HFFc6 (cell line): ENCODE data around the gene PGC. TPM values are rescaled to one million over a fixed set of nuclear protein-coding genes. Genes with fewer than 3 reads are reported as not detected.

ENCODE experiments used
- DNase-seq: peaks from one replicate; pipeline ENCODE4 v3.0.0-alpha.2; 2018
- H3K27ac Mint-ChIP-seq: 2 replicates; pipeline ENCODE4 v1.8.0; 2020; ENCODE audit warnings: mild to moderate bottlenecking, mixed read lengths
- H3K27me3 Mint-ChIP-seq: 2 replicates; pipeline ENCODE4 v1.8.0; 2021; ENCODE audit warnings: mild to moderate bottlenecking, moderate library complexity, mixed read lengths; ENCODE audit not compliant: insufficient read depth
- H3K36me3 Mint-ChIP-seq: 2 replicates; pipeline ENCODE4 v1.8.0; 2021; ENCODE audit warnings: low read depth, mixed read lengths
- H3K4me1 Mint-ChIP-seq: 2 replicates; pipeline ENCODE4 v1.8.0; 2020; ENCODE audit warnings: low read depth, mixed read lengths
- H3K4me3 Mint-ChIP-seq: 2 replicates; pipeline ENCODE4 v1.8.0; 2020; ENCODE audit warnings: mild to moderate bottlenecking, moderate library complexity, mixed read lengths
- H3K9me3 Mint-ChIP-seq: 2 replicates; pipeline ENCODE4 v1.8.0; 2020; ENCODE audit warnings: mild to moderate bottlenecking, mixed read lengths
- CTCF ChIP-seq: fragments of 200-600 bp; sonication (generic); IDR thresholded peaks from 2 replicates; pipeline ENCODE4 v1.5.0; 2021; ENCODE audit warnings: antibody characterized with exemption, mild to moderate bottlenecking
- total RNA-seq, 6 experiments: library from RNA; stranded (reverse); fragmentation: NEBNext Ultra II Directional; extraction: Animal tissue kit (Norgen Biotek cat#: 25700); gene quantifications; 2 replicates in 1 of 6; 3 replicates in 5 of 6; pipeline ENCODE4 v1.2.3, GENCODE V29; 2021

Gene PGC
- total RNA-seq, 6 experiments from 2014 or later: not detected

GRCh38 chr6:41699063-41699462 is 48.1 kb downstream of the PGC start:
- Mint-ChIP-seq H3K27me3 (peaks cover 3% of the 10 kb centered on the region), H3K9me3 (no peaks in the 10 kb centered on the region), H3K36me3 (0 out of 2 replicates have a peak, but pooled peaks cover 5% of the 10 kb centered on the region), H3K4me3 (peak overlapping the region; percentile 79), H3K27ac (peak overlapping the region; percentile 98), H3K4me1 (peaks cover 44% of the 10 kb centered on the region)
- TF ChIP-seq CTCF: no peak
- DNase-seq: no peak

- peak; percentile 92 for DNase-seq
- no peak for TF ChIP-seq CTCF
- peaks cover 44% of the 10 kb centered on the region for H3K4me1 Mint-ChIP-seq
- H3K36me3 Mint-ChIP-seq: 0 out of 2 replicates have a peak, but pooled peaks cover 5% of the 10 kb centered on the region
- peaks cover 1% of the 10 kb centered on the region; the same call in 1 of the 2 replicates for H3K27me3 Mint-ChIP-seq
- peak overlapping the region; percentile 79 for H3K4me3 Mint-ChIP-seq
- no peaks in the 10 kb centered on the region for H3K9me3 Mint-ChIP-seq
- peak overlapping the region; percentile 98 for H3K27ac Mint-ChIP-seq
These were observed 49.1 kb downstream of the PGC start for GRCh38 chr6:41697861-41698781.

GRCh38 chr6:41696788-41697187 is 50.4 kb downstream of the PGC start:
- peak overlapping the region; percentile 38; the same call in 1 of the 2 replicates for H3K27ac Mint-ChIP-seq
- H3K4me3 Mint-ChIP-seq: no peak overlapping the region
- H3K27me3 Mint-ChIP-seq: peaks cover 1% of the 10 kb centered on the region; the same call in 1 of the 2 replicates
- peaks cover 50% of the 10 kb centered on the region for H3K4me1 Mint-ChIP-seq
- H3K36me3 Mint-ChIP-seq: 0 out of 2 replicates have a peak, but pooled peaks cover 5% of the 10 kb centered on the region
- H3K9me3 Mint-ChIP-seq: no peaks in the 10 kb centered on the region
- no peak for DNase-seq
- no peak for TF ChIP-seq CTCF

GRCh38 chr6:41695825-41696224 is 51.4 kb downstream of the PGC start:
- H3K9me3 Mint-ChIP-seq: no peaks in the 10 kb centered on the region
- no peak overlapping the region for H3K4me3 Mint-ChIP-seq
- no peak for DNase-seq
- no peak overlapping the region for H3K27ac Mint-ChIP-seq
- peaks cover 3% of the 10 kb centered on the region for H3K27me3 Mint-ChIP-seq
- H3K36me3 Mint-ChIP-seq: no peaks in the 10 kb centered on the region
- H3K4me1 Mint-ChIP-seq: peaks cover 55% of the 10 kb centered on the region
- TF ChIP-seq CTCF: no peak

- DNase-seq: no peak
- TF ChIP-seq CTCF: peak; percentile 26; the same call in 1 of the 2 replicates
- Mint-ChIP-seq H3K27me3 (peaks cover 3% of the 10 kb centered on the region), H3K4me3 (no peak overlapping the region), H3K9me3 (no peaks in the 10 kb centered on the region), H3K4me1 (peaks cover 55% of the 10 kb centered on the region), H3K27ac (peak overlapping the region; percentile 75), H3K36me3 (no peaks in the 10 kb centered on the region)
These were observed 52.2 kb downstream of the PGC start for GRCh38 chr6:41694815-41695526.
